ENCODE data around the gene RCHY1.
A peak's percentile ranks its signal among the peaks of the same experiment; 100 is the strongest.
"Not testable (repeated sequence)": the region's sequence is repeated elsewhere in the genome, so short reads cannot be mapped to it uniquely, and the experiment has no call there.

The RCHY1 gene

DNA sequence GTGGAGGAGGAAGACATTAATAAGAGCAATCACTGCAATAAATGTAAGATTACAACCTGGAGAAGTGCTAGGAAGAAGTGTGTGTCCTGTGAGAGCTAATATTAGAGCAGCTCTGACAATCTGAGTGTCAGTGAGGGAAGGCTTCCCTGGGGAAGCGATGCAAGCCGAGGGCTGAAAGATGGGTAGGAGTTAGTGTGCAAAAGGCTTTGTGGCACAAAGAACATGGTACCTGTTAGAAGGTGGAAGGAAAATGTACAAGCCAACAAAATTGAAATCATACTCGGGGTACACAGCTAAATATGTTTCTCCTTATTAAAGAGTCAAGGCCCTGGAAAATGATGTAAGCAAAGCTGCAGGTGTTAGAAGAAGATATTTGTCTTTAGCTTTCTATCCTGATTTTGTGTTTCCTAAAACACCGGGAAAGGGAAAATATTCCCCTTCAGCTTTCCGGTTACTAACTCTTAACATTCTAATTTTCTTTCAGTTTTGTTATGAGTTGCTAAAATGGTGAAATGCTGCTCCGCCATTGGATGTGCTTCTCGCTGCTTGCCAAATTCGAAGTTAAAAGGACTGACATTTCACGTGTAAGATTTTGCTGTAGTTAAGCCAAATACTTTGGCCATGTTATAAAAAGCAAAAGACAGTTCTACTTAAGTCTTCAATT, 878 bp upstream of the RCHY1 start:
- DNase-seq, result no peak

DNA sequence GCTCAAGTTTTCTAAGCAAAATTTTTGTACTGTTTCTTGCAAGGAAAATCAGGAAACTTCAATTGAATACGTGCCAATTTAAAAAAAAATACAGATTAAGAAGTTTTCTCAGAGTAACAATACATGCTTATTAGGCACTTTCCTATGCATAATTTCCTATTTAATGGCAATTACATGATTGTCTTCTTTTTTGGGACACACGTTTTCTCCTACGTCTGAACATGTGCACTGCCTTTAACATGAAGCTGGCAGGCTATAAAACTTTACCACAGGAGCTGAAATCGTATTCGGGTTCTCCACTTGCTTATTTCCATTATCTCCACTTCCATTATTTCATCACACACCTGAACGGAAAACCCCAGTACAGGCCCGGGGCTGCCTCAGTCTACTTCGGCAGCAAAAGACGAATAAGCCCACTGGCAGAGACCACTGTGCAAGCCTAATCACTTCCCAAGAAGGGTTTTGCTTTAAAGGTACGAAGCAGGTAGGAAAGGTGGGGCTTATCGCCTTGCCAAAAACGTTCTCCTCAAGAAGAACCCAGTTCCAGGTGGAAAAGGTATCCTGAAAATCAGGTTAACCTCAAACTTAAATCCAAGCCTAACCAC, 575 bp downstream of the RCHY1 start:
- DNase-seq, result no peak

- DNase-seq, result no peak
Observed at GRCh38 chr4:75512386-75513211, 1.6 kb downstream of the RCHY1 start.

GRCh38 chr4:75511841-75512240, 2.4 kb downstream of the RCHY1 start:
- no peak for DNase-seq

DNA sequence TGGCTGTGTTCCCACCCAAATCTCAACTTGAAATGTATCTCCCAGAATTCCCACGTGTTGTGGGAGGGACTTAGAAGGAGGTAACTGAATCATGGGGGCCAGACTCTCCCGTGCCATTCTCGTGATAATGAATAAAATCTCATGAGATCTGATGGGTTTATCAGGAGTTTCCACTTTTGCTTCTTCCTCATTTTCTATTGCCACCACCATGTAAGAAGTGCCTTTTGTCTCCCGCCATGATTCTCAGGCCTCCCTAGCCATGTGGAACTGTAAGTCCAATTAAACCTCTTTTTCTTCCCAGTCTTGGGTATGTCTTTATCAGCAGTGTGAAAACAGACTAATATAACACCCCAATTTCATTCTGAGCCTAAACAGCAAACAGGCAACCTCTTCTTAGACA, 4.6 kb downstream of the RCHY1 start:
- DNase-seq, result not testable (repeated sequence)

- no peak for DNase-seq
Observed at GRCh38 chr4:75505630-75506029, 8.6 kb downstream of the RCHY1 start.

DNA sequence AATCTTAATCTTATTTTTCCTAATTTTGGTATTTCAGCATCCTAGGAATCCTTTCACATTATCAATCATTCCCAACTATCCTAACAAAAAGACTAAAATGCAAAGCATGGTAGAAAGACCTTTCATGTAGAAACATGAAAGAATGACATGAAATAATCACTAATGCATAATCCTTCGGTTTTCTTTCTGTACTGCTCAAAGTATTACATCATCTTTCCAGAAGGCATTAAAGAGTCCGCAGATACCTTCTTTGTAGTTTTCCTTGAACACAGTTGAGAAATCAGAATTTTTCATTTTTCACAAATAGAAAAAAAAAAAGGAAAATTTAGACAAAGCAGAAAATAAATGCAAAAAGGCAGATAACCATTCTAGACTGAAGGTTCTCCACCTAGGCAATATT, 11.5 kb downstream of the RCHY1 start:
- DNase-seq, result no peak

DNA sequence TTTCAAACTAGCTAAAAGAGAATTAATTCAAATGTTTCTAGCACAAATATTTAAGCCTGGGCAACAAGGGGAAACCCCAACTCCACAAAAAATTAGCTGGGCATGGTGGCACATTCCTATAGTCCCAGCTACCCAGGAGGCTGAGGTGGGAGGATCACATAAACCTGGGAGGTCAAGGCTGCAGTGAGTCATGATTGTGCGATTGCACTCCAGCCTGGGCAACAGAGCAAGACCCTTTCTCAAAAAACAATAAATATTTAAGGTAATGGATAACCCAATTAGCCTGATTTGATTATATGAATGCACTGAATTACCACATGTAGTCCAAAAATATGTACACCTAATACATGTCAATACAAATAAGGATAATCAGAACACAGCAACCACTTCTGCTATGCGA, 14.3 kb downstream of the RCHY1 start:
- DNase-seq, result no peak

GRCh38 chr4:75498041-75498440, 16.2 kb downstream of the RCHY1 start:
- DNase-seq, result no peak

GRCh38 chr4:75497133-75497532, 17.1 kb downstream of the RCHY1 start:
- DNase-seq, result no peak

GRCh38 chr4:75496406-75496805, 17.8 kb downstream of the RCHY1 start:
- DNase-seq, result no peak

- DNase-seq, result no peak
Observed at GRCh38 chr4:75495476-75495875, 18.7 kb downstream of the RCHY1 start.

DNA sequence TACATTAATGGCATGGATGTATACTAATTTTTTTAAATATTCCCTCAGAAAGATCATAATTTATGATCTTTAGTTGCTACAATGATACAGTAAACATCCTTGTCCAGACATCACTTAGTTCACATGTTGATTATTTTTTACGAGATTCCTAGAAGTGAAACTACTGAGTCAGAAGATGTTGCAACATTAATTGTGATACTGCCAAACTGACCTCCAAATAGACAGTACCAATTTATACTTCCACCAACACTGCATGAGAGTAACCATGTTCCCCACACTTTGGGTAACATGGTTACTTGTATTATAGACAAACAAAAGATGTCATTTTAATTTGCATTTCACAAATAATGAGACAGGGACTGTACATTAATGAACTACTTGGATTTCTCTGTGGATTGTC, 19.6 kb downstream of the RCHY1 start:
- no peak for DNase-seq

- peak; percentile 4 for DNase-seq
Observed at GRCh38 chr4:75490155-75490554, 24.0 kb downstream of the RCHY1 start.

DNA sequence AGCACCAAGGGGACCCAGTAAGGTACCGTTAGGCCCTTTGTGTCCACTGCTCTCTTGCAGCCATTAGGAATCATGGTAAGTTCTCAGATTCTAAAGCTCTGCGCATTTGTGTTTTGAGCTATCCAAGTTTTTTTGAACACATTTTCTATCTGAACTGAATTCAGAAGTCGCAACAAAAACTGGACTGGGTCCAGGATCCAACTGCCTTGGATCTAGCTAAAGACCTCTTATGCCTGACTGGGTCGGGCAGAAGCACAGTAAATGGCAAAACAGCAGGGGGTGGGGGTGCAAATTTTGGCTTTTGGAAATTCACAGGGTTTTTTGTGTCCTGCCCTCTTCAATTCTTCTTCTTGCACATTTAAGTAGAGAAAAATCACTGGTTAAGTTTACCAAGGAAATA, 30.0 kb downstream of the RCHY1 start:
- DNase-seq, result no peak

DNA sequence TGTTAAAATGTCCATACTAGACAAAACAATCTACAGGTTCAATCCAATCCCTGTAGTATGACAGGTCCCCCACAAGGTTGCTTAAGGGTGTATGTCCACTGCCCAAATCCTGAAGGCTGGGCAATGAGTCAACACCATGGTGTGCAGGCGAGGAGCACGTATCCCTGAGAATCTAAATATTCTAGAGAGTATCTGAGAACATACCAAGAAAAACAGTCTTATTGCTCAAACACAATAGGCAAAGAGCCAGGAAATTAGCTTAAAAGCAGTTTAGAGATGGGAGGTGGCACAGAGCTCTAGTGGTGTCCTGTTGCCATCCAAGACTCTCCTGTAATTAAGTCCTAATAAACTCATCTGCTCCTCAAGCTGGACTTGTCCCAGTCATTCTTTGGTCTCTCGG, 37.0 kb downstream of the RCHY1 start:
- DNase-seq, result no peak

DNA sequence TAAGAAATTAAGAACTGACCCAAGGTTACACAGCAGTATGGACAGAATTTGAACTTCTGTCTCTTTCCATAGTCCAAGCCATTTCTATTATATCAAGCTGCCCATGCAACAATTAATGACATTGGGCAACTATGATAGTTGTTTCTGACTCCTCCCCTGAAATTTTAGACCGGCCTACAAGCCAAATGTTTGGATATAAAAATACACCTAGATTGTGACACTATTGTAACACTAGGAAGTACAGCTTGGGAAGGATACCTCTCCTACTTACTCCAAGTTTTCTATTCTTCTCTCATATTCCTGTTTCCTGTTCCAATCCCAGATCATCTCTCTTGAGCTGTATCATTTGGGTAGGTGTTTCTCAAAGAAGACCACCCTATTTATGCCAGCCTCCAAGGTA, 43.5 kb downstream of the RCHY1 start:
- no peak for DNase-seq

- no peak for DNase-seq
Observed at GRCh38 chr4:75469896-75470295, 44.3 kb downstream of the RCHY1 start.

DNA sequence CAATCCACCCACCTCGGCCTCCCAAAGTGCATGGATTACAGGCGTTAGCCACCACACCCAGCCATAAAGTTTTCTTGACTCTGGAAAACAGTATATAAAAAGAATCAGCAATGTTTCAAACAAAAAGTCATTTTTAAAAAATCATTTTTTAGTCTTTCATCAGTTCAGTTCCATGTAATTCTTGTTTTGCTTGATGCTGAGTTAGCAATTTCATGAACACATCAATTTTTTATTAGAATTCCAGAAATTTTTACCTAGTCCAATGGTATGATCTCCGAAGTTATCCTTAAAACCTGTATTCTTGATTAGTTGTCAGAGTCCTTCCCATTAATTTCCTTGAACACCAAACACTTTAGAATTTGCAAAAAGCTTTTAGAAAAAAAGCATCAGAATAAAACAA, 56.8 kb downstream of the RCHY1 start:
- no peak for DNase-seq

- no peak for DNase-seq
Observed at GRCh38 chr4:75434105-75434504, 80.1 kb downstream of the RCHY1 start.

- DNase-seq, result no peak
Observed at GRCh38 chr4:75432683-75433082, 81.5 kb downstream of the RCHY1 start.

DNA sequence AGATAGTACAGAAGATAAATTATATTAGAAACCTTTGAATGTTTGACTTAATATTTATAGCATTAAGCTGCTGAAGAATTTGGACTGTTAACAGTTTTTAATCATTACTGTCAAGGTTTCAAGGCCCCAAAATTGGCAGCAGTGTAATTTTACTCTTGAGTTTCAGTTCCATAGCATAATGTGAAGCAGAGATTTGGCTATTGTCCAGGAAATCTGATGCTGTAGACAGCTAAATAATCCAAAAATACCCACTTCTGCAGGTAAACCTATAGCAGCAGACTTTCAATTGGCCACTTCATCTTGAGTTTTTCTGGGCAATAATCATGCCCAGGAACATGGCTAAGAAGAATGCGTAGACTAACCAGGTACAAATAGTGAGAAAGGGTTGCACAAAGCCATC, 85.0 kb downstream of the RCHY1 start:
- DNase-seq, result no peak

All from NCI-H774 (cell line).